CD14-positive monocyte (primary cell): ENCODE measurements around the gene POLR2J. TPM values are rescaled to one million over a fixed set of nuclear protein-coding genes. Genes with fewer than 3 reads are reported as not detected.

Experiments
- DNase-seq, 3 donors: peaks; one replicate each; pipeline ENCODE4 v3.0.0-alpha.2; 2011 to 2022
- H2AFZ ChIP-seq: 2 replicates; pipeline ENCODE4 v1.6.0; 2012; ENCODE audit warnings: mild to moderate bottlenecking, low read depth, low read length, inconsistent platforms; ENCODE audit not compliant: insufficient read depth, poor library complexity, severe bottlenecking
- H3K27ac ChIP-seq, 2 donors: 1 replicate in 1 of 2; 2 replicates in 1 of 2; pipeline ENCODE4 v1.5.1; 2012 to 2013; ENCODE audit warnings: low read length in 2 of 2, control low read depth in 1 of 2, inconsistent platforms in 1 of 2, low read depth in 1 of 2, mild to moderate bottlenecking in 1 of 2
- H3K27me3 ChIP-seq, 2 donors: one replicate each; pipeline versions ENCODE4 v1.6.0 to v1.6.1; 2011 to 2013; ENCODE audit warnings: low read length in 2 of 2; ENCODE audit not compliant: control insufficient read depth in 2 of 2, insufficient read depth in 2 of 2
- H3K36me3 ChIP-seq, 2 donors: replicated peaks in 1 of 2; 1 replicate in 1 of 2; 2 replicates in 1 of 2; pipeline versions ENCODE4 v1.5.1 to v1.6.1; 2012 to 2013; ENCODE audit warnings: low read length in 2 of 2, control low read depth in 1 of 2, inconsistent platforms in 1 of 2, mild to moderate bottlenecking in 1 of 2; ENCODE audit not compliant: insufficient read depth in 2 of 2, control insufficient read depth in 1 of 2
- H3K4me1 ChIP-seq, 2 donors: 1 replicate in 1 of 2; 2 replicates in 1 of 2; pipeline versions ENCODE4 v1.5.1 to v1.6.1; 2012 to 2013; ENCODE audit warnings: low read length in 2 of 2, control low read depth in 1 of 2, inconsistent platforms in 1 of 2, mild to moderate bottlenecking in 1 of 2, moderate library complexity in 1 of 2; ENCODE audit not compliant: insufficient read depth in 2 of 2, control insufficient read depth in 1 of 2
- H3K4me2 ChIP-seq: replicated peaks from 2 replicates; pipeline ENCODE3; 2012; ENCODE audit warnings: low read length, moderate library complexity, mild to moderate bottlenecking; ENCODE audit not compliant: poor library complexity, severe bottlenecking; ENCODE audit errors: extremely low read depth
- H3K4me3 ChIP-seq, 3 experiments: fragments of 200-600 bp in 1 of 3; sonication (generic) in 1 of 3; replicated peaks in 1 of 3; 1 replicate in 2 of 3; 2 replicates in 1 of 3; pipeline ENCODE4 v1.5.1; 2011 to 2013; ENCODE audit warnings: low read length in 3 of 3, mild to moderate bottlenecking in 3 of 3, control low read depth in 2 of 3, low read depth in 2 of 3, inconsistent platforms in 1 of 3, moderate library complexity in 1 of 3
- H3K79me2 ChIP-seq: 2 replicates; pipeline ENCODE4 v1.6.0; 2012; ENCODE audit warnings: mild to moderate bottlenecking, control low read depth, inconsistent platforms, low read length, moderate library complexity; ENCODE audit not compliant: insufficient read depth
- H3K9ac ChIP-seq: 2 replicates; pipeline ENCODE4 v1.6.0; 2017; ENCODE audit warnings: low read length, mild to moderate bottlenecking; ENCODE audit not compliant: insufficient read depth, poor library complexity, severe bottlenecking
- H3K9me3 ChIP-seq, 2 donors: replicated peaks in 1 of 2; 1 replicate in 1 of 2; 2 replicates in 1 of 2; pipeline versions ENCODE4 v1.5.1 to v1.6.1; 2012 to 2013; ENCODE audit warnings: low read length in 2 of 2, control low read depth in 1 of 2; ENCODE audit not compliant: control insufficient read depth in 1 of 2, insufficient read depth in 1 of 2
- H4K20me1 ChIP-seq: 2 replicates; pipeline ENCODE4 v1.6.0; 2012; ENCODE audit warnings: mild to moderate bottlenecking, low read length, control low read depth, moderate library complexity; ENCODE audit not compliant: insufficient read depth
- H3K27ac Mint-ChIP-seq, 7 donors: one replicate each; pipeline ENCODE4 v1.8.0; 2020; ENCODE audit warnings: mild to moderate bottlenecking in 7 of 7, mixed read lengths in 7 of 7, moderate library complexity in 6 of 7, inconsistent platforms in 2 of 7
- H3K27me3 Mint-ChIP-seq, 3 donors: one replicate each; pipeline ENCODE4 v1.8.0; 2021 to 2022; ENCODE audit warnings: low read depth in 3 of 3, mild to moderate bottlenecking in 3 of 3, mixed read lengths in 3 of 3, moderate library complexity in 3 of 3, inconsistent platforms in 1 of 3
- H3K36me3 Mint-ChIP-seq, 2 donors: one replicate each; pipeline ENCODE4 v1.8.0; 2020; ENCODE audit warnings: mixed read lengths in 2 of 2, inconsistent platforms in 1 of 2, mild to moderate bottlenecking in 1 of 2
- H3K4me1 Mint-ChIP-seq: one replicate; pipeline ENCODE4 v1.8.0; 2020; ENCODE audit warnings: mild to moderate bottlenecking, mixed read lengths
- H3K4me3 Mint-ChIP-seq, 2 donors: one replicate each; pipeline ENCODE4 v1.8.0; 2020; ENCODE audit warnings: mild to moderate bottlenecking in 2 of 2, mixed read lengths in 2 of 2, moderate library complexity in 1 of 2
- H3K9me3 Mint-ChIP-seq, 7 donors: one replicate each; pipeline ENCODE4 v1.8.0; 2020 to 2022; ENCODE audit warnings: mixed read lengths in 7 of 7, mild to moderate bottlenecking in 6 of 7, moderate library complexity in 6 of 7, inconsistent platforms in 2 of 7
- CTCF ChIP-seq: fragments of 200-600 bp; IDR thresholded peaks from one replicate; pipeline ENCODE4 v1.8.0; 2022; ENCODE audit warnings: antibody characterized with exemption, mild to moderate bottlenecking
- whole genome bisulfite sequencing: methylation state at CpG from one replicate; pipeline ENCODE4 v1.1.5; 2013; ENCODE audit warnings: missing lambda C conversion rate; ENCODE audit not compliant: insufficient coverage; 5-methylcytosine and 5-hydroxymethylcytosine counted together
- intact Hi-C, 2 donors: fragments of 100-400 bp; cut with micrococcal nuclease; formaldehyde crosslinking; loops; one replicate each; pipeline versions ENCODE4 v1.15.0 to v1.15.1; 2023
- polyA plus RNA-seq, 3 donors: library from polyadenylated mRNA; depleted of rRNA in 1 of 3; unstranded in 2 of 3; stranded (reverse) in 1 of 3; fragments of 300-500 nt in 2 of 3; fragments of >200 nt in 1 of 3; fragmentation: Illumina TruSeq in 2 of 3; gene quantifications; 1 replicate in 2 of 3; 2 replicates in 1 of 3; pipeline ENCODE4 v1.2.3, GENCODE V29; 2012 to 2021

The POLR2J gene
- polyA plus RNA-seq, 3 donors, result 65.7 to 104 (median 85.0) TPM

GRCh38 chr7:102471791-102472125 lies 7.0 kb downstream of the POLR2J start:
- TF ChIP-seq CTCF, result no peak
- Histone ChIP-seq H3K9me3 (no peaks in the 10 kb centered on the region), H3K9ac (no peak overlapping the region), H3K27ac (no peak overlapping the region), H3K4me3 (no peak overlapping the region), H3K27me3 (no peaks in the 10 kb centered on the region), H3K4me2 (no peak overlapping the region), H4K20me1 (peaks cover 9% of the 10 kb centered on the region), H3K36me3 (peaks cover 15 to 19% of the 10 kb centered on the region in 2 donors), H3K4me1 (no peaks in the 10 kb centered on the region), H2AFZ (no peak overlapping the region), H3K79me2 (no peaks in the 10 kb centered on the region)
- H3K4me3 Mint-ChIP-seq, result no peak overlapping the region
- 95% methylated on average over 6 of the region's 6 CpGs for WGBS
- peaks cover 12 to 25% of the 10 kb centered on the region in 2 donors for H3K36me3 Mint-ChIP-seq
- H3K27ac Mint-ChIP-seq, result peak overlapping the region in 1 of 7 donors; percentile 32
- H3K9me3 Mint-ChIP-seq, result no peaks in the 10 kb centered on the region
- intact Hi-C loops, result no loop called here
- peaks cover 0 to 2% (median 0%) of the 10 kb centered on the region in 3 donors for H3K27me3 Mint-ChIP-seq
- peaks cover 3% of the 10 kb centered on the region for H3K4me1 Mint-ChIP-seq
- DNase-seq, result no peak

- no peak overlapping the region for H2AFZ ChIP-seq
- intact Hi-C loops, result loop anchor here in 1 of 2 donors (10.0 kb wide), 1 partner anchor 185 kb away; the partner anchor contains the start of gene SH2B2
- WGBS, result 89% methylated on average over 13 of the region's 20 CpGs
- no peak for TF ChIP-seq CTCF
- H3K27me3 ChIP-seq, result no peaks in the 10 kb centered on the region
- Mint-ChIP-seq H3K27ac (no peak overlapping the region), H3K4me3 (no peak overlapping the region), H3K36me3 (peaks cover 14 to 22% of the 10 kb centered on the region in 2 donors), H3K9me3 (no peaks in the 10 kb centered on the region), H3K27me3 (peaks cover 0 to 2% (median 2%) of the 10 kb centered on the region in 3 donors), H3K4me1 (peaks cover 14% of the 10 kb centered on the region)
- H3K9ac ChIP-seq, result no peak overlapping the region
- H3K36me3 ChIP-seq, result peaks cover 15 to 19% of the 10 kb centered on the region in 2 donors
- DNase-seq, result no peak
- H3K27ac ChIP-seq, result no peak overlapping the region
- no peak overlapping the region for H3K4me2 ChIP-seq
- no peaks in the 10 kb centered on the region for H3K9me3 ChIP-seq
- H3K4me1 ChIP-seq, result peaks cover 7 to 8% of the 10 kb centered on the region in 2 donors
- no peaks in the 10 kb centered on the region for H3K79me2 ChIP-seq
- H3K4me3 ChIP-seq, result no peak overlapping the region
- peaks cover 9% of the 10 kb centered on the region for H4K20me1 ChIP-seq
These were observed 8.5 kb downstream of the POLR2J start for GRCh38 chr7:102469972-102470825.
